ENCODE data around the gene CCDC6.

- TF ChIP-seq MAX (IDR thresholded peaks at IDR 0.05; ENCODE audit: low read depth, low read length) (no peak), POLR2A (IDR thresholded peaks at IDR 0.05; ENCODE audit: extremely low read depth, insufficient read length) (no peak)
- TF ChIP-seq, protein P1, sequence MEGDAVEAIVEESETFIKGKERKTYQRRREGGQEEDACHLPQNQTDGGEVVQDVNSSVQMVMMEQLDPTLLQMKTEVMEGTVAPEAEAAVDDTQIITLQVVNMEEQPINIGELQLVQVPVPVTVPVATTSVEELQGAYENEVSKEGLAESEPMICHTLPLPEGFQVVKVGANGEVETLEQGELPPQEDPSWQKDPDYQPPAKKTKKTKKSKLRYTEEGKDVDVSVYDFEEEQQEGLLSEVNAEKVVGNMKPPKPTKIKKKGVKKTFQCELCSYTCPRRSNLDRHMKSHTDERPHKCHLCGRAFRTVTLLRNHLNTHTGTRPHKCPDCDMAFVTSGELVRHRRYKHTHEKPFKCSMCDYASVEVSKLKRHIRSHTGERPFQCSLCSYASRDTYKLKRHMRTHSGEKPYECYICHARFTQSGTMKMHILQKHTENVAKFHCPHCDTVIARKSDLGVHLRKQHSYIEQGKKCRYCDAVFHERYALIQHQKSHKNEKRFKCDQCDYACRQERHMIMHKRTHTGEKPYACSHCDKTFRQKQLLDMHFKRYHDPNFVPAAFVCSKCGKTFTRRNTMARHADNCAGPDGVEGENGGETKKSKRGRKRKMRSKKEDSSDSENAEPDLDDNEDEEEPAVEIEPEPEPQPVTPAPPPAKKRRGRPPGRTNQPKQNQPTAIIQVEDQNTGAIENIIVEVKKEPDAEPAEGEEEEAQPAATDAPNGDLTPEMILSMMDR (IDR thresholded peaks at IDR 0.05; ENCODE audit: low read depth, low read length) = no peak
Observed at GRCh38 chr10:59905066-59905730, 1.2 kb downstream of the CCDC6 start.
